HEK293 (cell line): ENCODE results near the gene ABCB9.

ENCODE experiments used
- GLIS2 ChIP-seq: fragments of 450-650 bp; formaldehyde crosslinking; IDR thresholded peaks from 2 replicates; pipeline ENCODE4 v1.5.1; 2016; ENCODE audit warnings: missing biosample characterization, missing genetic modification characterization
- KLF10 ChIP-seq: fragments of 450-650 bp; IDR thresholded peaks from 2 replicates; pipeline ENCODE4 v1.5.1; 2018; ENCODE audit warnings: missing biosample characterization, mild to moderate bottlenecking, missing genetic modification characterization
- KLF8 ChIP-seq: fragments of 450-650 bp; formaldehyde crosslinking; IDR thresholded peaks from 2 replicates; pipeline ENCODE4 v1.5.1; 2016; ENCODE audit warnings: missing biosample characterization, missing genetic modification characterization
- SALL2 ChIP-seq: fragments of 450-650 bp; formaldehyde crosslinking; IDR thresholded peaks from 2 replicates; pipeline ENCODE4 v1.5.0; 2017; ENCODE audit warnings: missing biosample characterization, mild to moderate bottlenecking, missing genetic modification characterization, borderline replicate concordance
- SP3 ChIP-seq: fragments of 450-650 bp; formaldehyde crosslinking; IDR thresholded peaks from 2 replicates; pipeline ENCODE4 v1.5.1; 2016; ENCODE audit warnings: missing biosample characterization, missing genetic modification characterization
- SP7 ChIP-seq: fragments of 450-650 bp; formaldehyde crosslinking; IDR thresholded peaks from 2 replicates; pipeline ENCODE4 v1.5.1; 2016; ENCODE audit warnings: missing biosample characterization, missing genetic modification characterization
- YY2 ChIP-seq: fragments of 450-650 bp; formaldehyde crosslinking; IDR thresholded peaks from 2 replicates; pipeline ENCODE4 v1.5.1; 2016; ENCODE audit warnings: missing biosample characterization, missing genetic modification characterization
- ZNF16 ChIP-seq: fragments of 450-650 bp; formaldehyde crosslinking; IDR thresholded peaks from 2 replicates; pipeline ENCODE4 v1.5.1; 2016; ENCODE audit warnings: low read depth, missing biosample characterization, missing genetic modification characterization
- ZNF202 ChIP-seq: fragments of 450-650 bp; formaldehyde crosslinking; IDR thresholded peaks from 2 replicates; pipeline ENCODE4 v1.5.1; 2016; ENCODE audit warnings: missing biosample characterization, missing genetic modification characterization, borderline replicate concordance
- ZNF23 ChIP-seq: fragments of 450-650 bp; formaldehyde crosslinking; IDR thresholded peaks from 2 replicates; pipeline ENCODE4 v1.5.1; 2016; ENCODE audit warnings: missing biosample characterization, missing genetic modification characterization, borderline replicate concordance
- ZNF416 ChIP-seq: fragments of 450-650 bp; formaldehyde crosslinking; IDR thresholded peaks from 2 replicates; pipeline ENCODE4 v1.5.1; 2016; ENCODE audit warnings: missing biosample characterization, missing genetic modification characterization
- ZNF561 ChIP-seq: fragments of 450-650 bp; IDR thresholded peaks from 2 replicates; pipeline ENCODE4 v1.5.1; 2018; ENCODE audit warnings: missing biosample characterization, missing genetic modification characterization, borderline replicate concordance
- ZNF660 ChIP-seq: fragments of 450-650 bp; IDR thresholded peaks from 2 replicates; pipeline ENCODE4 v1.5.1; 2018; ENCODE audit warnings: missing biosample characterization, mild to moderate bottlenecking, missing genetic modification characterization
- ZNF670 ChIP-seq: fragments of 450-650 bp; formaldehyde crosslinking; IDR thresholded peaks from 2 replicates; pipeline ENCODE4 v1.5.1; 2016; ENCODE audit warnings: missing biosample characterization, missing genetic modification characterization, low read depth
- ZNF76 ChIP-seq: fragments of 450-650 bp; formaldehyde crosslinking; IDR thresholded peaks from 2 replicates; pipeline ENCODE4; 2016; ENCODE audit warnings: low read depth, missing biosample characterization, missing genetic modification characterization, borderline replicate concordance
- ZXDB ChIP-seq: fragments of 450-650 bp; formaldehyde crosslinking; IDR thresholded peaks from 2 replicates; pipeline ENCODE4 v1.5.1; 2016; ENCODE audit warnings: missing biosample characterization, missing genetic modification characterization
- TF ChIP-seq, protein P1 (sequence below): fragments of 450-650 bp; formaldehyde crosslinking; IDR thresholded peaks from 2 replicates; pipeline ENCODE4 v1.5.1; 2016; ENCODE audit warnings: missing biosample characterization, missing genetic modification characterization
- TF ChIP-seq, protein P2 (sequence below): fragments of 450-650 bp; formaldehyde crosslinking; IDR thresholded peaks from 2 replicates; pipeline ENCODE4 v1.5.1; 2017; ENCODE audit warnings: missing biosample characterization, missing genetic modification characterization
- TF ChIP-seq, protein P3 (sequence below): fragments of 450-650 bp; formaldehyde crosslinking; IDR thresholded peaks from 2 replicates; pipeline ENCODE4 v1.5.1; 2016; ENCODE audit warnings: missing biosample characterization, missing genetic modification characterization
- TF ChIP-seq, protein P4 (sequence below): IDR thresholded peaks from 2 replicates; pipeline ENCODE4 v1.6.1; 2011; ENCODE audit warnings: mild to moderate bottlenecking, low read depth, low read length, borderline replicate concordance
- TF ChIP-seq, protein P5 (sequence below): fragments of 450-650 bp; formaldehyde crosslinking; IDR thresholded peaks from 2 replicates; pipeline ENCODE4 v1.5.1; 2016; ENCODE audit warnings: missing biosample characterization, missing genetic modification characterization
- TF ChIP-seq, protein P6 (sequence below): fragments of 450-650 bp; formaldehyde crosslinking; IDR thresholded peaks from 2 replicates; pipeline ENCODE4 v1.5.1; 2016; ENCODE audit warnings: missing biosample characterization, missing genetic modification characterization, low read depth
- TF ChIP-seq, protein P7 (sequence below): fragments of 450-650 bp; formaldehyde crosslinking; IDR thresholded peaks from 2 replicates; pipeline ENCODE4 v1.5.1; 2016; ENCODE audit warnings: missing biosample characterization, missing genetic modification characterization

ABCB9 gene

DNA sequence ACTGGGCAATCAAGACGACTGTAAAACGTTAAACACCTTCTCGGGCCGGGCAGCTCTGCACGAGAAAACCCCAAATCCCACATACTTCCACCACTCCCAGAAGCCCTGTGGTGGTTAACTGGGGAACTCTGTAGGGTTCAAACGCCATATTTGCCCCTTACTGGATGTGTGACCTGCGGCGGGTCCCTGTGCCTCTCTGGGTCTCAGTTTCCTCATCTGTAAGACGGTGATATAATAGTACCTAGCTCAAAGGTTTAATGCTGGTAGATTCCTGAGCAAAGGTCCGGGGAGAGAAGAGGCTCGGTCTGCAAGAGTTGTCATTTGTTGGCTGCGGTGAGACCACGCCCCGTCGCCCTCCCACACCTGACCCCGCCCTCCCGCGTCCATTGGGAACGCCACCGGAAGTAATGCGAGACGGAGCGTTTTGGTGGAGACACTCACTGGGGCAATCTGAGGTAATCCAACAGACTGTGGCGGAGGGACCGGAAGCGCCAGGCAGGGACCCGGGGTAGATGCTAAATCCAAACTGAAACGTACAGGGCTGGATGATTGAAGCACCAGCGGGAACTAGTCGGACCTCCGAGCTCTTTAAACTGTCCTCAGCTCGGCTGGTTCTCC lies 8.1 kb upstream of the ABCB9 start (continued):
- TF ChIP-seq, protein P1, sequence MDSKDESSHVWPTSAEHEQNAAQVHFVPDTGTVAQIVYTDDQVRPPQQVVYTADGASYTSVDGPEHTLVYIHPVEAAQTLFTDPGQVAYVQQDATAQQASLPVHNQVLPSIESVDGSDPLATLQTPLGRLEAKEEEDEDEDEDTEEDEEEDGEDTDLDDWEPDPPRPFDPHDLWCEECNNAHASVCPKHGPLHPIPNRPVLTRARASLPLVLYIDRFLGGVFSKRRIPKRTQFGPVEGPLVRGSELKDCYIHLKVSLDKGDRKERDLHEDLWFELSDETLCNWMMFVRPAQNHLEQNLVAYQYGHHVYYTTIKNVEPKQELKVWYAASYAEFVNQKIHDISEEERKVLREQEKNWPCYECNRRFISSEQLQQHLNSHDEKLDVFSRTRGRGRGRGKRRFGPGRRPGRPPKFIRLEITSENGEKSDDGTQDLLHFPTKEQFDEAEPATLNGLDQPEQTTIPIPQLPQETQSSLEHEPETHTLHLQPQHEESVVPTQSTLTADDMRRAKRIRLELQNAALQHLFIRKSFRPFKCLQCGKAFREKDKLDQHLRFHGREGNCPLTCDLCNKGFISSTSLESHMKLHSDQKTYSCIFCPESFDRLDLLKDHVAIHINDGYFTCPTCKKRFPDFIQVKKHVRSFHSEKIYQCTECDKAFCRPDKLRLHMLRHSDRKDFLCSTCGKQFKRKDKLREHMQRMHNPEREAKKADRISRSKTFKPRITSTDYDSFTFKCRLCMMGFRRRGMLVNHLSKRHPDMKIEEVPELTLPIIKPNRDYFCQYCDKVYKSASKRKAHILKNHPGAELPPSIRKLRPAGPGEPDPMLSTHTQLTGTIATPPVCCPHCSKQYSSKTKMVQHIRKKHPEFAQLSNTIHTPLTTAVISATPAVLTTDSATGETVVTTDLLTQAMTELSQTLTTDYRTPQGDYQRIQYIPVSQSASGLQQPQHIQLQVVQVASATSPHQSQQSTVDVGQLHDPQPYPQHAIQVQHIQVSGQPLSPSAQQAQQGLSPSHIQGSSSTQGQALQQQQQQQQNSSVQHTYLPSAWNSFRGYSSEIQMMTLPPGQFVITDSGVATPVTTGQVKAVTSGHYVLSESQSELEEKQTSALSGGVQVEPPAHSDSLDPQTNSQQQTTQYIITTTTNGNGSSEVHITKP: peak; percentile 15; the same call in 1 of the 2 replicates
- TF ChIP-seq ZNF670 (tag by site-specific recombination): no peak
- TF ChIP-seq SP7 (tag by site-specific recombination): peak; percentile 48
- TF ChIP-seq ZNF76 (tag by site-specific recombination): peak; percentile 50
- 0 out of 2 replicates have a peak, but pooled peaks have one; percentile 54 for TF ChIP-seq ZNF561 (tag by site-specific recombination)
- no peak for TF ChIP-seq ZNF202 (tag by site-specific recombination)
- TF ChIP-seq SALL2 (tag by site-specific recombination): no peak
- TF ChIP-seq, protein P2, sequence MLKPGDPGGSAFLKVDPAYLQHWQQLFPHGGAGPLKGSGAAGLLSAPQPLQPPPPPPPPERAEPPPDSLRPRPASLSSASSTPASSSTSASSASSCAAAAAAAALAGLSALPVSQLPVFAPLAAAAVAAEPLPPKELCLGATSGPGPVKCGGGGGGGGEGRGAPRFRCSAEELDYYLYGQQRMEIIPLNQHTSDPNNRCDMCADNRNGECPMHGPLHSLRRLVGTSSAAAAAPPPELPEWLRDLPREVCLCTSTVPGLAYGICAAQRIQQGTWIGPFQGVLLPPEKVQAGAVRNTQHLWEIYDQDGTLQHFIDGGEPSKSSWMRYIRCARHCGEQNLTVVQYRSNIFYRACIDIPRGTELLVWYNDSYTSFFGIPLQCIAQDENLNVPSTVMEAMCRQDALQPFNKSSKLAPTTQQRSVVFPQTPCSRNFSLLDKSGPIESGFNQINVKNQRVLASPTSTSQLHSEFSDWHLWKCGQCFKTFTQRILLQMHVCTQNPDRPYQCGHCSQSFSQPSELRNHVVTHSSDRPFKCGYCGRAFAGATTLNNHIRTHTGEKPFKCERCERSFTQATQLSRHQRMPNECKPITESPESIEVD (tag by site-specific recombination): no peak
- TF ChIP-seq ZNF23 (tag by site-specific recombination): no peak
- TF ChIP-seq, protein P3, sequence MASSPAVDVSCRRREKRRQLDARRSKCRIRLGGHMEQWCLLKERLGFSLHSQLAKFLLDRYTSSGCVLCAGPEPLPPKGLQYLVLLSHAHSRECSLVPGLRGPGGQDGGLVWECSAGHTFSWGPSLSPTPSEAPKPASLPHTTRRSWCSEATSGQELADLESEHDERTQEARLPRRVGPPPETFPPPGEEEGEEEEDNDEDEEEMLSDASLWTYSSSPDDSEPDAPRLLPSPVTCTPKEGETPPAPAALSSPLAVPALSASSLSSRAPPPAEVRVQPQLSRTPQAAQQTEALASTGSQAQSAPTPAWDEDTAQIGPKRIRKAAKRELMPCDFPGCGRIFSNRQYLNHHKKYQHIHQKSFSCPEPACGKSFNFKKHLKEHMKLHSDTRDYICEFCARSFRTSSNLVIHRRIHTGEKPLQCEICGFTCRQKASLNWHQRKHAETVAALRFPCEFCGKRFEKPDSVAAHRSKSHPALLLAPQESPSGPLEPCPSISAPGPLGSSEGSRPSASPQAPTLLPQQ (tag by site-specific recombination): no peak; the same call in 1 of the 2 replicates
- TF ChIP-seq ZNF660 (tag by site-specific recombination): peak; percentile 95
- TF ChIP-seq KLF10 (tag by site-specific recombination): peak; percentile 70; the same call in 1 of the 2 replicates
- TF ChIP-seq, protein P4, sequence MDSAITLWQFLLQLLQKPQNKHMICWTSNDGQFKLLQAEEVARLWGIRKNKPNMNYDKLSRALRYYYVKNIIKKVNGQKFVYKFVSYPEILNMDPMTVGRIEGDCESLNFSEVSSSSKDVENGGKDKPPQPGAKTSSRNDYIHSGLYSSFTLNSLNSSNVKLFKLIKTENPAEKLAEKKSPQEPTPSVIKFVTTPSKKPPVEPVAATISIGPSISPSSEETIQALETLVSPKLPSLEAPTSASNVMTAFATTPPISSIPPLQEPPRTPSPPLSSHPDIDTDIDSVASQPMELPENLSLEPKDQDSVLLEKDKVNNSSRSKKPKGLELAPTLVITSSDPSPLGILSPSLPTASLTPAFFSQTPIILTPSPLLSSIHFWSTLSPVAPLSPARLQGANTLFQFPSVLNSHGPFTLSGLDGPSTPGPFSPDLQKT: no peak; the same call in 1 of the 2 replicates
- TF ChIP-seq YY2 (tag by site-specific recombination): peak; percentile 37; the same call in 1 of the 2 replicates
- TF ChIP-seq, protein P5, sequence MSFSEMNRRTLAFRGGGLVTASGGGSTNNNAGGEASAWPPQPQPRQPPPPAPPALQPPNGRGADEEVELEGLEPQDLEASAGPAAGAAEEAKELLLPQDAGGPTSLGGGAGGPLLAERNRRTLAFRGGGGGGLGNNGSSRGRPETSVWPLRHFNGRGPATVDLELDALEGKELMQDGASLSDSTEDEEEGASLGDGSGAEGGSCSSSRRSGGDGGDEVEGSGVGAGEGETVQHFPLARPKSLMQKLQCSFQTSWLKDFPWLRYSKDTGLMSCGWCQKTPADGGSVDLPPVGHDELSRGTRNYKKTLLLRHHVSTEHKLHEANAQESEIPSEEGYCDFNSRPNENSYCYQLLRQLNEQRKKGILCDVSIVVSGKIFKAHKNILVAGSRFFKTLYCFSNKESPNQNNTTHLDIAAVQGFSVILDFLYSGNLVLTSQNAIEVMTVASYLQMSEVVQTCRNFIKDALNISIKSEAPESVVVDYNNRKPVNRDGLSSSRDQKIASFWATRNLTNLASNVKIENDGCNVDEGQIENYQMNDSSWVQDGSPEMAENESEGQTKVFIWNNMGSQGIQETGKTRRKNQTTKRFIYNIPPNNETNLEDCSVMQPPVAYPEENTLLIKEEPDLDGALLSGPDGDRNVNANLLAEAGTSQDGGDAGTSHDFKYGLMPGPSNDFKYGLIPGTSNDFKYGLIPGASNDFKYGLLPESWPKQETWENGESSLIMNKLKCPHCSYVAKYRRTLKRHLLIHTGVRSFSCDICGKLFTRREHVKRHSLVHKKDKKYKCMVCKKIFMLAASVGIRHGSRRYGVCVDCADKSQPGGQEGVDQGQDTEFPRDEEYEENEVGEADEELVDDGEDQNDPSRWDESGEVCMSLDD (tag by site-specific recombination): no peak
- TF ChIP-seq ZXDB (tag by site-specific recombination): peak; percentile 52
- peak; percentile 7; the same call in 1 of the 2 replicates for TF ChIP-seq GLIS2 (tag by site-specific recombination)
- peak; percentile 92 for TF ChIP-seq SP3 (tag by site-specific recombination)
- TF ChIP-seq ZNF416 (tag by site-specific recombination): no peak
- TF ChIP-seq ZNF16 (tag by site-specific recombination): no peak
- TF ChIP-seq KLF8 (tag by site-specific recombination): peak; percentile 94
- TF ChIP-seq, protein P6, sequence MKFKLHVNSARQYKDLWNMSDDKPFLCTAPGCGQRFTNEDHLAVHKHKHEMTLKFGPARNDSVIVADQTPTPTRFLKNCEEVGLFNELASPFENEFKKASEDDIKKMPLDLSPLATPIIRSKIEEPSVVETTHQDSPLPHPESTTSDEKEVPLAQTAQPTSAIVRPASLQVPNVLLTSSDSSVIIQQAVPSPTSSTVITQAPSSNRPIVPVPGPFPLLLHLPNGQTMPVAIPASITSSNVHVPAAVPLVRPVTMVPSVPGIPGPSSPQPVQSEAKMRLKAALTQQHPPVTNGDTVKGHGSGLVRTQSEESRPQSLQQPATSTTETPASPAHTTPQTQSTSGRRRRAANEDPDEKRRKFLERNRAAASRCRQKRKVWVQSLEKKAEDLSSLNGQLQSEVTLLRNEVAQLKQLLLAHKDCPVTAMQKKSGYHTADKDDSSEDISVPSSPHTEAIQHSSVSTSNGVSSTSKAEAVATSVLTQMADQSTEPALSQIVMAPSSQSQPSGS (tag by site-specific recombination): peak; percentile 51; the same call in 1 of the 2 replicates
- TF ChIP-seq, protein P7, sequence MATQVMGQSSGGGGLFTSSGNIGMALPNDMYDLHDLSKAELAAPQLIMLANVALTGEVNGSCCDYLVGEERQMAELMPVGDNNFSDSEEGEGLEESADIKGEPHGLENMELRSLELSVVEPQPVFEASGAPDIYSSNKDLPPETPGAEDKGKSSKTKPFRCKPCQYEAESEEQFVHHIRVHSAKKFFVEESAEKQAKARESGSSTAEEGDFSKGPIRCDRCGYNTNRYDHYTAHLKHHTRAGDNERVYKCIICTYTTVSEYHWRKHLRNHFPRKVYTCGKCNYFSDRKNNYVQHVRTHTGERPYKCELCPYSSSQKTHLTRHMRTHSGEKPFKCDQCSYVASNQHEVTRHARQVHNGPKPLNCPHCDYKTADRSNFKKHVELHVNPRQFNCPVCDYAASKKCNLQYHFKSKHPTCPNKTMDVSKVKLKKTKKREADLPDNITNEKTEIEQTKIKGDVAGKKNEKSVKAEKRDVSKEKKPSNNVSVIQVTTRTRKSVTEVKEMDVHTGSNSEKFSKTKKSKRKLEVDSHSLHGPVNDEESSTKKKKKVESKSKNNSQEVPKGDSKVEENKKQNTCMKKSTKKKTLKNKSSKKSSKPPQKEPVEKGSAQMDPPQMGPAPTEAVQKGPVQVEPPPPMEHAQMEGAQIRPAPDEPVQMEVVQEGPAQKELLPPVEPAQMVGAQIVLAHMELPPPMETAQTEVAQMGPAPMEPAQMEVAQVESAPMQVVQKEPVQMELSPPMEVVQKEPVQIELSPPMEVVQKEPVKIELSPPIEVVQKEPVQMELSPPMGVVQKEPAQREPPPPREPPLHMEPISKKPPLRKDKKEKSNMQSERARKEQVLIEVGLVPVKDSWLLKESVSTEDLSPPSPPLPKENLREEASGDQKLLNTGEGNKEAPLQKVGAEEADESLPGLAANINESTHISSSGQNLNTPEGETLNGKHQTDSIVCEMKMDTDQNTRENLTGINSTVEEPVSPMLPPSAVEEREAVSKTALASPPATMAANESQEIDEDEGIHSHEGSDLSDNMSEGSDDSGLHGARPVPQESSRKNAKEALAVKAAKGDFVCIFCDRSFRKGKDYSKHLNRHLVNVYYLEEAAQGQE (tag by site-specific recombination): no peak
